ENCODE data around the gene GPATCH1. TPM values are rescaled to one million over a fixed set of nuclear protein-coding genes. Genes with fewer than 3 reads are reported as not detected.

The GPATCH1 gene
- total RNA-seq, 2 experiments from 2014 or later, result 12.7 to 13.6 TPM

DNA sequence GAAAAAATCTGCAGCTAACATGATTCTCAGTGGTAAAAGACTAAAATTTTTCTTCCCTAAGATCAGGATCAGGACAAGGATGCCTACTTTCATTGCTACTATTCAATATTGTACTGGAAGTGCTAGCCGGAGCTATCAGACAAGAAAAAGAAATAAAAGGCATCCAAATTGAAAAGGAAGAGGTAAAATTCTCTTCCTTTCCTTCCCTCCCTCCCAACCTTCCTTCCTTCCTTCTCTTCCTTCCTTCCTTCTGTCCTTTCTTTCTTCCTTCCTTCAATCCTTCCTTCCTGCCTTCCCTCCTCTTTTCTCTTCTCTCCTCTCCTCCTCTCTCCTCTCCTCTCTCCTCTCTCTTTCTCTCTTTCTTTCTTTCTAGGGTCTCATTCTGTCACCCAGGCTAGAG, 86.5 kb downstream of the GPATCH1 start:
- peaks cover 11% of the 10 kb centered on the region for H3K9me3 Mint-ChIP-seq (ENCODE audit: insufficient read depth)
- ChIA-PET CTCF (interaction anchor here (1.6 to 2.4 kb wide), 2 partner anchors 9 to 17 kb away, joined by 7 to 10 read pairs; no protein-coding TSS in a partner anchor), POLR2A (no interaction called here)
- peaks cover 7% of the 10 kb centered on the region for H3K4me1 Mint-ChIP-seq (ENCODE audit: low read depth)
- DNase-seq (no peak), ATAC-seq (no peak)
- no peak overlapping the region for H3K27ac Mint-ChIP-seq
- no peak overlapping the region for H3K4me3 Mint-ChIP-seq
- H3K27me3 Mint-ChIP-seq (ENCODE audit: low read depth), result no peaks in the 10 kb centered on the region
- H3K36me3 Mint-ChIP-seq (ENCODE audit: low read depth), result peaks cover 8% of the 10 kb centered on the region

DNA sequence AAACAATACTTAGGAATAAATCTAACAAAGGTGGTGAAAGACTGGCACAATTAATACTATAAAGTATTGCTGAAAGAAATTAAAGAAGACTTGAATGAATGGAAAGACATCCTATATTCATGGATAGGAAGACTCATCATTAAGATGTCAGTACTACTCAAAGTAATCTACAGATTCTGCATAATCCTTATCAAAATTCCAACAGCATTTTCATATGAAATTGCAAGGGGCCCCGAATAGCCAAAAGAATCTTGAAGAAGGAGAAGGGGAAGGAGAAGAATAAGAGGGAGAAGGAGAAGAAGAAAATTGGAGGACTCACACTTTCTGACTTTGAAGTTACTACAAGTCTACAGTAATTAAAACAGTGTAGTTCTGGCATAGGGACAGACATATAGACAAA, 87.5 kb downstream of the GPATCH1 start:
- H3K4me1 Mint-ChIP-seq (ENCODE audit: low read depth), result peaks cover 12% of the 10 kb centered on the region
- CTCF ChIA-PET, result interaction anchor here (0.7 to 2.4 kb wide), 3 partner anchors 8 to 14 kb away, joined by 3 to 10 read pairs (median 3); no protein-coding TSS in a partner anchor
- H3K4me3 Mint-ChIP-seq, result no peak overlapping the region
- H3K27ac Mint-ChIP-seq, result no peak overlapping the region
- ATAC-seq (no peak), DNase-seq (no peak)
- POLR2A ChIA-PET, result no interaction called here
- H3K9me3 Mint-ChIP-seq (ENCODE audit: insufficient read depth), result peaks cover 11% of the 10 kb centered on the region
- peaks cover 8% of the 10 kb centered on the region for H3K36me3 Mint-ChIP-seq (ENCODE audit: low read depth)
- no peaks in the 10 kb centered on the region for H3K27me3 Mint-ChIP-seq (ENCODE audit: low read depth)

DNA sequence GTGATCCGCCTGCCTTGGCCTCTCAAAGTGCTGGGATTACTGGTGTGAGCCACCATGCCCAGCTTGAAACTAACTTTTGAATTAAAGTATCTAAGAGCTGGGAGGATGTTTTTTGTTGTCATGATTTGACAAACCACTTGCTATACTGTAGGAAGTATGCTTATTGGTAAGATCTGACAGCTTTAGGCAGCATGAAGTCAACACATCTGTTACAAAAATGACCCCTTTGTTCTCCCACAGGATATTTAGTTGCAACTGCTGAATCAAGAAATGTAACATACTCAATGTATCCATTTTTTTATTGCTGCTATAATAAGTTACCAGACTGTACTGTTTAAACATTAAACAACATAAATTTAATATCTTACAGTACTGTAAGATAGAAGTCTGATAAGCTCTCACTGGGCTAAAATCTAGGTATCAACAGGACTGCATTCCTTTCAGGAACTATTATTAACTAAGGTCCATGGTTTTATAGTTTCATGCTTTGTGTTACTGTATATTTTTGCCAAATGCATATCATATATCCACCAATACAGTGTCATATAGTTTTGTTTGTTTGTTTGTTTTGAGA, 90.3 kb downstream of the GPATCH1 start:
- H3K9me3 Mint-ChIP-seq (ENCODE audit: insufficient read depth), result peaks cover 11% of the 10 kb centered on the region
- peaks cover 27% of the 10 kb centered on the region for H3K4me1 Mint-ChIP-seq (ENCODE audit: low read depth)
- ChIA-PET CTCF (interaction anchor here (1.7 to 2.5 kb wide), 3 partner anchors 13 to 27 kb away, joined by 3 to 11 read pairs (median 5); no protein-coding TSS in a partner anchor), POLR2A (no interaction called here)
- ATAC-seq, result no peak
- no peak overlapping the region for H3K4me3 Mint-ChIP-seq
- H3K36me3 Mint-ChIP-seq (ENCODE audit: low read depth), result peaks cover 16% of the 10 kb centered on the region
- H3K27me3 Mint-ChIP-seq (ENCODE audit: low read depth), result no peaks in the 10 kb centered on the region
- no peak overlapping the region for H3K27ac Mint-ChIP-seq
- DNase-seq, result no peak

DNA sequence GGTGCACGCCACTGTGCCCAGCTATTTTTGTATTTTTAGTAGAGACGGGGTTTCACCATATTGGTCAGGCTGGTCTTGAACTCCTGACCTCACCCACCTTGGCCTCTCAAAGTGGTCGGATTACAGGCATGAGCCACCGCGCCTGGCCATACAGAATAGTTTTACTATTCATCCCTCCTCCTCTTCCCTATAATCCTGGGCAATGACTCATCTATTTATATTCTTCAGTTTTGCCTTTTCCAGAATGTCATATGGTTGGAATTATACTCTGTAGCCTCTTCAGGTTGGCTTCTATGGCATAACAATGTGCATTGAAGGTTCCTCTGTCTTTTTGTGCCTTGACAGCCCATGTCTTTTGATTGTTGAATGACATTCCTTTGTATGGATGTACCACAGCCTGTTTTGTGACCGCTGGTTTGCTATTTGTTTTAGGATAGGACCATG, 91.0 kb downstream of the GPATCH1 start:
- ChIA-PET POLR2A (no interaction called here), CTCF (interaction anchor here (1.7 to 2.5 kb wide), 2 partner anchors 12 to 14 kb away, joined by 3 to 11 read pairs; no protein-coding TSS in a partner anchor)
- Mint-ChIP-seq H3K27me3 (ENCODE audit: low read depth) (peaks cover 2% of the 10 kb centered on the region), H3K27ac (no peak overlapping the region), H3K4me3 (no peak overlapping the region), H3K36me3 (ENCODE audit: low read depth) (peaks cover 19% of the 10 kb centered on the region), H3K9me3 (ENCODE audit: insufficient read depth) (peaks cover 11% of the 10 kb centered on the region), H3K4me1 (ENCODE audit: low read depth) (peaks cover 27% of the 10 kb centered on the region)
- no peak for DNase-seq
- ATAC-seq, result no peak

DNA sequence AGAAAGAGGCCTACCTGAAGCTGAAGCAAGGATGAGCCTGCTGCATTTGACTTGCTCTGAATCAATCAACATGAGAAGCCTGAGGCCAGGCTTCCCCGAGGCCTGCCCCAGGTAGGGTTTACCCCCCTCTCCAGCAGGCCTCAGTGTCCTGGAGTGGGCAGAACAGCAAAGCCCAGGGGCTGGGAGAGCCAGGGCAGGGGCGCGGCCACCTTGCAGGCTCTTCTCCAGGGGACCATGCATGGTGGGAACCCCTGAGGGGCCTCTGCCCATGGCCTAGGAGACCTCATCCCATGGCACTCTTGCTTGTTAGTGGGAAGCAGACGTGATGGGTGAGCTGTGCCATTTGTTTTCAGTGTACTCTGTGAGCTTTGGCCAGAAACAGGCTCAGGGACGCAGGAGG, 93.2 kb downstream of the GPATCH1 start:
- Mint-ChIP-seq H3K4me3 (no peak overlapping the region), H3K27me3 (ENCODE audit: low read depth) (peaks cover 6% of the 10 kb centered on the region), H3K27ac (no peak overlapping the region), H3K36me3 (ENCODE audit: low read depth) (peaks cover 12% of the 10 kb centered on the region), H3K9me3 (ENCODE audit: insufficient read depth) (no peaks in the 10 kb centered on the region), H3K4me1 (ENCODE audit: low read depth) (peaks cover 36% of the 10 kb centered on the region)
- ChIA-PET CTCF (interaction anchor here (3.4 kb wide), 1 partner anchor 11 kb away, joined by 20 read pairs; no protein-coding TSS in a partner anchor), POLR2A (no interaction called here)
- DNase-seq (no peak), ATAC-seq (no peak)

DNA sequence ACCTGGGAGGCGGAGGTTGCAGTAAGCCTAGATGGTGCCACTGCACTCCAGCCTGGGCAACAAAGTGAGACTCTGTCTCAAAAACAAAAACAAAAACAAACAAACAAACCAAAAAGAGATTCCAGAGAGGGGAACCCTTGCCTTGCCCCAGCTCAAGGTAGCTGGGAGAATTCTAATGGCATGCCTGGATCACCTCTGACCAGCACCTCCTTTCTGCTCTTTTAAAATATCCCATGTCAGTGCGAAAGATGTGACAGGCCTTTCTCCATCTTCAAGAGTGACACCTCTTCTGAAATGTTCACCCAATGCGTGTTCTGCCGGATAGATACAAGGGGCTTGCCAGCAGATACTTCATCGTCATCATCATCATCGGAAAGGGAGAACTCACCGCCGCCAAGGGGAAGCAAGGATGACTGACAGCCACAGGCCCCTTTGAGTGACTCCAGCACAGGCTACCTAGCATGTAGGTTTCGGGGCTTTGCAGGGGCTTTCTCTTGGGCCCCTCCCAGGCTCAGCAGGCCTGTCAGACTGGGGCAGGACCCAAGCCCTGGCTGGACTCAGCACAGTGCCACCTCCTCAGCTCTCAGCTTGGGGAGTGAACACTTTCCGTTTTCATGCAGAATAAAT, 94.3 kb downstream of the GPATCH1 start:
- no peak for DNase-seq
- no peaks in the 10 kb centered on the region for H3K9me3 Mint-ChIP-seq (ENCODE audit: insufficient read depth)
- peaks cover 12% of the 10 kb centered on the region for H3K36me3 Mint-ChIP-seq (ENCODE audit: low read depth)
- CTCF ChIA-PET, result interaction anchor here (0.7 to 3.8 kb wide), 11 partner anchors 8 to 475 kb away, joined by 3 to 58 read pairs (median 15); no protein-coding TSS in a partner anchor
- peak overlapping the region; percentile 95 for H3K4me3 Mint-ChIP-seq
- no peak for ATAC-seq
- peaks cover 6% of the 10 kb centered on the region for H3K27me3 Mint-ChIP-seq (ENCODE audit: low read depth)
- H3K27ac Mint-ChIP-seq, result no peak overlapping the region
- H3K4me1 Mint-ChIP-seq (ENCODE audit: low read depth), result peaks cover 36% of the 10 kb centered on the region
- POLR2A ChIA-PET, result interaction anchor here (1.7 to 2.8 kb wide), 3 partner anchors 9 to 589 kb away, joined by 5 to 62 read pairs (median 6); no protein-coding TSS in a partner anchor

DNA sequence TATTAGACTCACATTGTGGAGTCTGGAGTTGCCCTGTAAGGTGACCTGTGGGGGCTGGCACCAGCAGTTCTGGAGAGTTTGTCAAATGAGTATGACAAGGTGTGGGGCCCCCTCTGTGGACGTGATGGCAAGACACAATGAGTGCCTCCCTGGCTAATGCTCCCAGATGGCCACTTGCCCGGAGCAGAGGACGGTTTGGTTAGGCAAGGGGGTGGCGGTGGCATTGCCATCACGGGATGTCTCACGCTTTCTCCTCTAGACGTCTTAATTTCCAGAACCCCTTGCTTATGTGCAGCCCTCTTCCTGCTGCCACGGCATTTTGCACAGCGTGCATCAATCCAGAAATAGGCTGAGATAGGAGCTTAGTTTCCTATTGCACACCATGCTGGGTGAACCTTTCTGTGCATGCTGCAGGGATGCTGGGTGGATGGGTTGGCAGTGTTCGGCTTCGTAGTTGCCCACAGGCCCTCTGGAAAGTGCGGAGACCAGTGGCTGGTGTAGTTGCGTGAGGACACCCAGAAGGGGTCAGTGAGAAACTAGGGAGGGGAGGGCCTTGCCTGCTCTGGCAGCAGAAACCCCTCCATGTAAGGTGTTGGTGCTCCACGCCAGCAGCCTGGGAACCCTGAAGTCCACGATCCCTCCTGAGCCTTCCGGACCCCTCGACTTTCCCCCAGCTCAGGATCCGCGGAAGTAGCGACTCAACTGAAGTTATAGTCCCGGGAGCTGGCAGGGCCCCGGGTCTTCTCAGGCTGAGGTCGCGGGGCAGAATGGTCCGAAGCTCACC, 95.1 kb downstream of the GPATCH1 start:
- peak; percentile 48 for DNase-seq
- peaks cover 12% of the 10 kb centered on the region for H3K36me3 Mint-ChIP-seq (ENCODE audit: low read depth)
- H3K9me3 Mint-ChIP-seq (ENCODE audit: insufficient read depth), result no peaks in the 10 kb centered on the region
- peaks cover 6% of the 10 kb centered on the region for H3K27me3 Mint-ChIP-seq (ENCODE audit: low read depth)
- ATAC-seq, result no peak
- peak overlapping the region; percentile 95 for H3K4me3 Mint-ChIP-seq
- CTCF ChIA-PET, result interaction anchor here (0.7 to 3.8 kb wide), 18 partner anchors 9 to 595 kb away, joined by 3 to 58 read pairs (median 8); partner anchors contain the start of genes CEBPG and PDCD5
- peak overlapping the region; percentile 96 for H3K27ac Mint-ChIP-seq
- H3K4me1 Mint-ChIP-seq (ENCODE audit: low read depth), result peaks cover 35% of the 10 kb centered on the region
- POLR2A ChIA-PET, result interaction anchor here (0.6 to 2.8 kb wide), 11 partner anchors 10 to 598 kb away, joined by 3 to 62 read pairs (median 5); no protein-coding TSS in a partner anchor

DNA sequence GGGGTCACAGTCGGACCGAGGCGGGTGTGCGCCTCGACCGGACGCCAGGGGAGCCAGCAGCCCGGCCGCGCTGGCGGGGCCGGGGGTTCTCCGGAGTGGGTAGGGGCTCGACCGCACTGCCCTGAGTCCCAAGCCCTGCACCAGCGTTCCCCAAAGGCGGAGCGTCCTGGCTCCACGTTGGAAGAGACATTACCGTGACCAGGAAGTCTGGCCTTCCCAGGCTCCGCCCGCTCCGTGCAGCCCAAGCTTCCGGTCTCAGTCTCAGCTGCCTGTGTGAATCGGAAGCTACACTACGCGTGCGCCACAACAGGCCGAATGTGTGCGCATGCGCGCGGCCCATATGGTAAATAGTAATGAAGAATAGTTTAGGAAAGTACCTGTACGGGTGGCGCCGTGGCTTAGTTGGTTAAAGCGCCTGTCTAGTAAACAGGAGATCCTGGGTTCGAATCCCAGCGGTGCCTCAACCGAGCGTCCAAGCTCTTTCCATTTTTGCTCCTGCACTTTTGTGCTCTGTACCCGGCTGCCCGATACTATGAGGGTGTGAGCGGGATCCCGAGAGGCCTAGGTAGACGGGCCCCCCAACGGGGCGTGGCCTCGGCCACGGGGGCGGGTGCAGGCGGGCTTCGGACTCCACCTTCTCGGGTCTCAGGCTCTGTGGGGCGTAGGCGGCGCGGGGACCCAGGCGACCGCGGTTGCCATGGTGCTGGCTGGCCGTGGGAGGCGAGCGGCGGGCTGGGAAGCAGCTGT, 95.9 kb downstream of the GPATCH1 start:
- Mint-ChIP-seq H3K4me1 (ENCODE audit: low read depth) (peaks cover 30% of the 10 kb centered on the region), H3K27me3 (ENCODE audit: low read depth) (peaks cover 6% of the 10 kb centered on the region), H3K36me3 (ENCODE audit: low read depth) (peaks cover 12% of the 10 kb centered on the region), H3K4me3 (peak overlapping the region; percentile 95), H3K9me3 (ENCODE audit: insufficient read depth) (no peaks in the 10 kb centered on the region), H3K27ac (peak overlapping the region; percentile 96)
- DNase-seq, result peak; percentile 96
- POLR2A ChIA-PET, result interaction anchor here (0.6 to 2.8 kb wide), 13 partner anchors 11 to 599 kb away, joined by 3 to 62 read pairs (median 5); no protein-coding TSS in a partner anchor
- peak; percentile 86 for ATAC-seq
- CTCF ChIA-PET, result interaction anchor here (0.9 to 3.8 kb wide), 19 partner anchors 8 to 596 kb away, joined by 3 to 58 read pairs (median 7); partner anchors contain the start of genes CEBPG and PDCD5

DNA sequence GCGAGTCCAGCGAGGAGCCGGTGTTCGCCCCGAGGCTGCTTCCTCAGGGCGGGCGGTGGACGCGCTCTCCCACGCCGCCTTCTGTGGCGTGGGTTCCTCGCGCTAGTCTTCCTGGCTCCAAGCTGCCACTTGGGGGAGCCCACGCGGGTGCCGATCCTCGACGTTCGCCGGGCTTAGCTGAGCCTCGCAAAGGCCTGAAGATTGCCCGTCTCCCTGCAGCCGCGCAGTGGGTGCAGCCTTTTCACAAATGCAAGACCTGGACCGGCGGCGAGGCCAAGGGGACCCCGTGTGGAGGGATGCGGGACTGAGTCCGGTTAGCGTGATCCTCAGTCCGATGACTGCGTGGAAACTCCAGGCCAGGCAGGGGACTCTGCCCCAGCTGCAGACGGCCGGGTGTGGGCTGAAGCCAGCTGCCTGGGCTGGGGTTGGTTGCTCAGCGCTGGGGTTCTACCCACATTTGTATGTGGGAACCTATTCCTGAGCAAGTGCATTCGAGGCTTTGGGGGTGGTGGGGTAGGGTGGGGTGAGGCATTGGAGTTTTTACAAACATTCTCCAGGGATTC, 96.5 kb downstream of the GPATCH1 start:
- H3K36me3 Mint-ChIP-seq (ENCODE audit: low read depth), result peaks cover 12% of the 10 kb centered on the region
- H3K4me3 Mint-ChIP-seq, result peak overlapping the region; percentile 95
- DNase-seq (no peak), ATAC-seq (no peak)
- CTCF ChIA-PET, result interaction anchor here (1.0 to 3.8 kb wide), 18 partner anchors 7 to 596 kb away, joined by 3 to 58 read pairs (median 8); partner anchors contain the start of genes CEBPG and PDCD5
- peaks cover 6% of the 10 kb centered on the region for H3K27me3 Mint-ChIP-seq (ENCODE audit: low read depth)
- peak overlapping the region; percentile 96 for H3K27ac Mint-ChIP-seq
- peaks cover 29% of the 10 kb centered on the region for H3K4me1 Mint-ChIP-seq (ENCODE audit: low read depth)
- no peaks in the 10 kb centered on the region for H3K9me3 Mint-ChIP-seq (ENCODE audit: insufficient read depth)
- POLR2A ChIA-PET, result interaction anchor here (0.7 to 2.8 kb wide), 9 partner anchors 12 to 591 kb away, joined by 4 to 62 read pairs (median 5); no protein-coding TSS in a partner anchor
